BJ (cell line): ENCODE data around the gene GLP2R. TPM values are rescaled to one million over a fixed set of nuclear protein-coding genes. Genes with fewer than 3 reads are reported as not detected.

Experiments
- CTCF ChIA-PET: fragments of 350-600 bp; formaldehyde crosslinking; extraction: SDS; loops from one replicate; lab custom pipeline; 2021; ENCODE audit warnings: antibody characterized with exemption, inconsistent platforms; lab: Yijun Ruan, JAX
- POLR2A ChIA-PET: fragments of 300-600 bp; sonication (Branson Sonifier 250); formaldehyde crosslinking; extraction: SDS; loops from one replicate; lab custom pipeline; 2021; ENCODE audit warnings: antibody characterized with exemption; lab: Charles Lee
- DNase-seq: peaks from one replicate; pipeline ENCODE4 v3.0.0-alpha.2; 2011; ENCODE audit warnings: low read depth
- H3K27me3 ChIP-seq: 2 replicates; pipeline ENCODE4 v1.6.0; 2011; ENCODE audit warnings: low read length; ENCODE audit not compliant: control insufficient read depth, insufficient read depth
- H3K36me3 ChIP-seq: 2 replicates; pipeline ENCODE4 v1.5.1; 2011; ENCODE audit warnings: low read length; ENCODE audit not compliant: control insufficient read depth, insufficient read depth
- H3K4me3 ChIP-seq: 2 replicates; pipeline ENCODE4 v1.5.1; 2011; ENCODE audit warnings: low read depth, mild to moderate bottlenecking, control low read depth, low read length
- CTCF ChIP-seq: IDR thresholded peaks from 2 replicates; pipeline ENCODE4 v1.5.1; 2011; ENCODE audit warnings: low read depth, mild to moderate bottlenecking, control low read depth, inconsistent platforms, low read length, moderate library complexity; ENCODE audit not compliant: insufficient read depth
- polyA plus RNA-seq: library from polyadenylated mRNA; depleted of rRNA; stranded (reverse); fragments of >200 nt; gene quantifications from 2 replicates; pipeline ENCODE4 v1.2.3, GENCODE V29; 2011

Gene GLP2R
- polyA plus RNA-seq, 1 experiment, result 0.05 TPM

DNA sequence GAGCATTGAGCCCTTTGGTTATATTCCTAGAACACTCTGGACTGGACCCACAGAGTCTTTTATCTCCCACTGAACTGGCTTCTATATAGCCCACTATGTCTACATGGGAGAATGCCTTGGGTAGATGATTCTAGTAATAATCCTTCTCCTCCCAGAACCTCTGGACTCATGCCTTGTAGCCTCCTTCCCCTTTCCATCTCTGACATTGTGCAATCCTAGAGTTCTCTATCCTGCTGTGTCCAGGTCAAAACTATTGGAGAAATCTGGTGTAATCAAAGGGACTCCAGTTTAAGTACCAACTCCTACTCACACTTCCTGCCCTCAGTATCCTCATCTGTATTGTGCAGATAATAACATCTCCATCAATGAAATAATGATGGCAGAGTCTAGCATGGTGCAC is 70.2 kb downstream of the GLP2R start:
- no peaks in the 10 kb centered on the region for H3K36me3 ChIP-seq
- ChIA-PET POLR2A (no interaction called here), CTCF (no interaction called here)
- TF ChIP-seq CTCF, result no peak
- H3K27me3 ChIP-seq, result no peaks in the 10 kb centered on the region; the same call in 1 of the 2 replicates
- no peak for DNase-seq
- H3K4me3 ChIP-seq, result no peak overlapping the region

DNA sequence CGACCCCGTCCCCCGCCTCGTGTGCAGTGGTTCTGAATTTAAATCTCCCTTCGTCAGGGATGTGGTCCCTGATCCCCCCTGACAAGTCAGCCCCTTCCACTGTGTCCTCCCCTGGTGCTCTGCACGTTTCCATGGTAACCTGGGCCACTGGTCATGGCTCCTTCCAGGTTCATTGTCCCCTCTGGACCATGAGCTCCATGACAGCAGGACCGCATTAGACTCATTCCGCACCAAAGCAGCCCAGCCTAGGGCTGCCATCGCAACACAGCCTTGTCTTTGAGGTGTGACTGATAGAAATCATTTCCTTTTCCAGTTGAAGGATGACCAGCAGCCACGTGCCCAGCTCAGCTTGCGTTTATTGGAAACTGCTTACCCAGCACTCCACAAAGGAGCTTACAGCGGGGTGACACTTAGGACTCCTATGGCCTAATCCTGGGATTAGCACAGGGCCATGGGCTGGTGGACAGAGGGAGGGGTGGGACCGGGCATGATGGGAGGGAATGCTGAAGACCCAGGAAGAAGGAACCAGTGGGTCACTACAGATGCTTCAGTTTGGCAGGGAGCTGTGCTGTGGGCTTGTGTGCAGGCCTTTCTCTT is 71.7 kb downstream of the GLP2R start:
- no peaks in the 10 kb centered on the region; the same call in 1 of the 2 replicates for H3K27me3 ChIP-seq
- TF ChIP-seq CTCF, result no peak
- ChIA-PET CTCF (interaction anchor here (1.0 kb wide), 1 partner anchor 11 kb away, joined by 3 read pairs; no protein-coding TSS in a partner anchor), POLR2A (no interaction called here)
- H3K36me3 ChIP-seq, result no peaks in the 10 kb centered on the region
- no peak for DNase-seq
- no peak overlapping the region for H3K4me3 ChIP-seq

DNA sequence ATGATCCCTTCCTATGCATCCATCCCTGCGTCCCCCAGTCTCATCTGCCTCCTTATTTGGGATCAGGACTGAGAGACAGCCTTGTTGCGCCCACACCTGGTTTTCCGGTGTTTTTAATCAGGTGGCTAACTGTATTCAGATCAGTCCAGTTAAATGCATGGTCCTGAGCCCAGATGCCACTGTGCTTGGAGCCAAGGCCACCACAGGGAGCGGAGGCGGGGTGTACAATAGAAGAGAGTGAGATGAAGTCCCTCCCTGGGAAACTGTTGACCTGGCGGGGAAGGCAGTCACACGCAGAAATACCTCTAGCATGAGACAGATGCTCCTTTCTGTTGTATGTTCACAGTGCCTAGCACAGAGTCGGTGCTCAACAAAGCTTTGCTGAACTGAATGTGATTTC is 73.1 kb downstream of the GLP2R start:
- ChIA-PET CTCF (no interaction called here), POLR2A (no interaction called here)
- Histone ChIP-seq H3K36me3 (no peaks in the 10 kb centered on the region), H3K27me3 (no peaks in the 10 kb centered on the region; the same call in 1 of the 2 replicates), H3K4me3 (no peak overlapping the region)
- no peak for TF ChIP-seq CTCF
- DNase-seq, result no peak

GRCh38 chr17:9899280-9900043 is 73.7 kb downstream of the GLP2R start:
- no peak for TF ChIP-seq CTCF
- no peak for DNase-seq
- Histone ChIP-seq H3K4me3 (no peak overlapping the region), H3K27me3 (no peaks in the 10 kb centered on the region; the same call in 1 of the 2 replicates), H3K36me3 (no peaks in the 10 kb centered on the region)
- POLR2A ChIA-PET, result no interaction called here
- CTCF ChIA-PET, result interaction anchor here (1.4 kb wide), 1 partner anchor 30 kb away, joined by 3 read pairs; no protein-coding TSS in a partner anchor

GRCh38 chr17:9900044-9900594 is 74.4 kb downstream of the GLP2R start:
- no peak for DNase-seq
- 0 out of 2 replicates have a peak, but pooled peaks have one; percentile 17 for TF ChIP-seq CTCF
- POLR2A ChIA-PET, result no interaction called here
- H3K36me3 ChIP-seq, result no peaks in the 10 kb centered on the region
- no peak overlapping the region for H3K4me3 ChIP-seq
- no peaks in the 10 kb centered on the region; the same call in 1 of the 2 replicates for H3K27me3 ChIP-seq
- CTCF ChIA-PET, result interaction anchor here (0.6 to 1.4 kb wide), 4 partner anchors 18 to 58 kb away, joined by 3 read pairs; no protein-coding TSS in a partner anchor
